ENCODE measurements around the gene CA4. TPM values are rescaled to one million over a fixed set of nuclear protein-coding genes. Genes with fewer than 3 reads are reported as not detected.

Gene CA4
- total and polyA plus RNA-seq, 2 of the 8 experiments (the other 6 are each of a cell fraction or from before 2014, with no cell fraction given), result 3.6 to 4.2 TPM

DNA sequence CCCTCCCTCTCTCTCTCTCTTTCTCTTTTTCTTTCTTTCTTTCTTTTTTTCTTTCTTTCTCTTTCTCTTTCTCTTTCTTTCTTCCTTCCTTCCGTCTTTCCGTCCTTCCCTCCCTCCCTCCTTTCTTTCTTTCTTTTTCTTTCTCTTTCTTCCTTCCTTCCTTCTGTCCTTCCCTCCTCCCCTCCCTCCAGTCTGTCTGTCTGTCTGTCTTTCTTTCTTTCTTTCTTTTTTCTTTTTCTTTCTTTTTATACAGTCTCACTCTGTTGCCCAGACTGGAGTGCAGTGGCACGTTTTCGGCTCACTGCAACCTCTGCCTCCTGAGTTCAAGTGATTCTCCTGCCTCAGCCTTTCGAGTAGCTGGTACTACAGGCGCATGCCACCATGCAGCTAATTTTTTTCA is 14.4 kb downstream of the CA4 start:
- Histone ChIP-seq H4K91ac (replicated peaks; ENCODE audit: insufficient read length, low read length) (no peak overlapping the region), H2AK5ac (ENCODE audit: low read depth, low read length) (no peak overlapping the region), H3K79me1 (ENCODE audit: low read depth, low read length) (no peaks in the 10 kb centered on the region), H3K27ac (ENCODE audit: low read depth, low read length) (no peak overlapping the region), H3K14ac (ENCODE audit: insufficient read length) (no peak overlapping the region), H3K79me2 (ENCODE audit: control insufficient read depth in 1 of 2, insufficient read depth in 2 of 2, low read length in 2 of 2) (no peaks in the 10 kb centered on the region), H3K18ac (ENCODE audit: extremely low read depth, low read length) (no peak overlapping the region), H3K9me3 (ENCODE audit: insufficient read depth in 2 of 2, low read depth in 1 of 2, low read length in 1 of 2) (no peaks in the 10 kb centered on the region), H3K4me2 (ENCODE audit: insufficient read depth in 1 of 2, low read depth in 2 of 2, low read length in 2 of 2) (no peak overlapping the region), H2BK15ac (ENCODE audit: low read length) (no peak overlapping the region), H3K4me3 (ENCODE audit: extremely low read depth in 1 of 4, insufficient read depth in 2 of 4, low read depth in 3 of 4, low read length in 4 of 4) (no peak overlapping the region), H4K20me1 (replicated peaks in 1 of 2; ENCODE audit: control insufficient read depth in 1 of 2, insufficient read depth in 2 of 2, low read length in 2 of 2) (no peaks in the 10 kb centered on the region), H2BK12ac (ENCODE audit: low read depth, low read length) (no peak overlapping the region), H4K8ac (ENCODE audit: extremely low read depth, insufficient read depth, low read length) (no peak overlapping the region), H3K36me3 (ENCODE audit: control insufficient read depth in 2 of 4, insufficient read depth in 4 of 4, low read length in 3 of 4) (no peaks in the 10 kb centered on the region), H3K4ac (replicated peaks; ENCODE audit: insufficient read length, low read depth, low read length) (no peak overlapping the region), H2BK5ac (ENCODE audit: low read depth, low read length) (no peak overlapping the region), H2AFZ (ENCODE audit: low read length) (no peak overlapping the region), H4K5ac (ENCODE audit: insufficient read length, low read depth, low read length) (no peak overlapping the region), H3K4me1 (replicated peaks in 1 of 4; ENCODE audit: control insufficient read depth in 3 of 4, insufficient read depth in 4 of 4, low read length in 3 of 4) (peaks cover 0 to 36% (median 25%) of the 10 kb centered on the region in 4 experiments; a peak in 6 of 7 replicates), H3K27me3 (replicated peaks in 1 of 4; ENCODE audit: control insufficient read depth in 3 of 4, extremely low read depth in 1 of 4, insufficient read depth in 3 of 4, low read length in 3 of 4) (no peaks in the 10 kb centered on the region), H3K23me2 (ENCODE audit: low read depth, low read length) (peaks cover 5% of the 10 kb centered on the region; the same call in 1 of the 2 replicates), H3K56ac (replicated peaks; ENCODE audit: insufficient read length, low read depth, low read length) (no peak overlapping the region), H3K9ac (replicated peaks in 1 of 4; ENCODE audit: extremely low read depth in 1 of 4, low read depth in 3 of 4, low read length in 3 of 4) (no peak overlapping the region), H3K23ac (ENCODE audit: insufficient read length) (no peak overlapping the region), H2BK20ac (ENCODE audit: low read length) (no peak overlapping the region), H2BK120ac (replicated peaks; ENCODE audit: low read depth, low read length) (no peak overlapping the region)
- DNase-seq (ENCODE audit: low read depth in 1 of 2, low spot score in 2 of 2) (no peak), FAIRE-seq (no peak)
- CTCF ChIA-PET (ENCODE audit: partially characterized antibody), result interaction anchor here (0.6 to 9.0 kb wide), 4 partner anchors 9 to 307 kb away, joined by 3 to 148 read pairs (median 46); partner anchors contain the start of gene CA4
- POLR2A ChIA-PET (ENCODE audit: partially characterized antibody), result interaction anchor here (1.1 kb wide), 1 partner anchor 23 kb away, joined by 4 read pairs; no protein-coding TSS in a partner anchor
- WGBS, 2 experiments (ENCODE audit: extremely low coverage in 1 of 2, insufficient coverage in 1 of 2, insufficient read length in 1 of 2, insufficient replicate concordance in 2 of 2, low coverage in 1 of 2, low lambda C conversion rate in 2 of 2, missing lambda C conversion rate in 1 of 2), result 95% methylated on average over 6 of the region's 6 CpGs; no CpG with 5 or more reads in 1 of the 2 experiments
- TF ChIP-seq SAP30 (IDR thresholded peaks at IDR 0.05; ENCODE audit: insufficient read depth, insufficient replicate concordance, low read length), result no peak
